GM13976 (cell line): Measurements from ENCODE around the gene TECR.
"Not testable (repeated sequence)": the region's sequence is repeated elsewhere in the genome, so short reads cannot be mapped to it uniquely, and the experiment has no call there.

Experiments used
- DNase-seq: peaks from one replicate; pipeline ENCODE4 v3.0.0; 2012; ENCODE audit warnings: low spot score
- CTCF ChIP-seq: IDR thresholded peaks from 2 replicates; pipeline ENCODE4 v1.5.1; 2012; ENCODE audit warnings: borderline replicate concordance, mild to moderate bottlenecking; ENCODE audit not compliant: insufficient read depth; ENCODE audit errors: extremely low read depth, missing control alignments, control extremely low read depth
- in situ Hi-C: fragments of 300-500 bp; cut with MboI; formaldehyde crosslinking; loops from one replicate; pipeline ENCODE4 v1.12.0; 2022; ENCODE audit warnings: low sequenced_read_pairs, mixed read lengths, inconsistent platforms; ENCODE audit not compliant: unreplicated experiment

Gene TECR

GRCh38 chr19:14595558-14595957 lies 66.2 kb downstream of the TECR start:
- no peak for TF ChIP-seq CTCF
- in situ Hi-C loops = no loop called here
- no peak for DNase-seq

GRCh38 chr19:14599548-14600147 lies 70.3 kb downstream of the TECR start:
- in situ Hi-C loops = no loop called here
- DNase-seq = no peak
- TF ChIP-seq CTCF = no peak

DNA sequence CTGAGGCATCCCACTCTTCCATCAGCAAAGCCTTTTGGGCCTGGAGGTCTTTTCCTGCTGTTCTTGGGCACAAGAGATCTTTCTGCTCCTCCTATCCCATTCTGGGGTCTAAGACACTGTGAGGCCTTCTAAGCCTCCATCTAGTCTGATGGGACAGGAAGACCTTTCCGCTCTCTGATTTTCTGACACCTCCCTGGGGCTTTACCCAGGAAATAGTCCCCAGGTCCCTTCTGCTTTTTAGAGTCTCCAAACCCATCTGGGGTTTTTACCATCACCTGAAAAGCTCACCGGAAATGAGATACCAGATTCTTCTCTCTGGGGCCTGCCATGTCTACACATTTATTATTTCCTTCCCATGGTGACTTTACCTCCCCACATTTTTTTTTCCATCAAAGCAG lies 74.6 kb downstream of the TECR start:
- peak; percentile 77 for DNase-seq
- in situ Hi-C loops = no loop called here
- no peak for TF ChIP-seq CTCF

GRCh38 chr19:14606627-14607026 lies 77.2 kb downstream of the TECR start:
- TF ChIP-seq CTCF = no peak
- in situ Hi-C loops = no loop called here
- DNase-seq = no peak

DNA sequence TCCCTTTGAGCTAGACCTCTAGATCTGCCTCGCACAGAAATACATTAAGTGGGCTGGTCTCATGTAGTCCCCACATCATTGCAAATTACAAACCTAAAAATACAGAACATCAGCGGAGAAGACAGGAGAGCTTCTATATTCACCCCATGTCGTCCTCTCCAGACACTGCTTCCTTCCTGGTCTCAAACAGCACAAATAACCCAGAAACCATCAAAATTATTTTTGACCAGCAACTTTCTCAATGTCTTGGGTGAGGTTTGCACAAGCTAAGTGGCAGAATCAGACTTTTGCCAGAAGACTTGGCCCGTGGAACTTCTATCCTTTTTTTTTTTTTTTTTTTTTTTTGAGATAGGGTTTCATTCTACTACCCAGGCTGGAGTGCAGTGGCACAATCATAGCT lies 81.7 kb downstream of the TECR start:
- no peak for TF ChIP-seq CTCF
- no peak for DNase-seq
- in situ Hi-C loops = no loop called here

GRCh38 chr19:14612242-14612641 lies 82.8 kb downstream of the TECR start:
- DNase-seq, in situ Hi-C loops: not testable (repeated sequence)

DNA sequence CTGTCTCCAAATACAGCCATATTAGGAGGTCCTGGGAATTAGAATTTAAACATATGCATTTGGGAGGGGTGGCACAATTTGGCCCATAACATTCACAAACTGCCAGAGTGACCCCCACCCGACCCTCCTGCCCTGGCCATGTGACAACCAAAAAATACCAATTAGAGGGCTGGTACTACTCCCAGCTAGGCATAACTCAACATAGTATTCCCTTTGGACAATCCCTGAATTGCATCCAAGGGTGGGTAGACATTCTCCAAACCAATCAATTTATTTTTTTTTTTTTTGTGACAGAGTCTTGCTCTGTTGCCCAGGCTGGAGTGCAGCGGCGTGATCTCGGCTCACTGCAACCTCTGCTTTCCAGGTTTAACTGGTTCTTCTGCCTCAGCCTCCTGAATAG lies 83.3 kb downstream of the TECR start:
- no peak for TF ChIP-seq CTCF
- in situ Hi-C loops = no loop called here
- no peak for DNase-seq

DNA sequence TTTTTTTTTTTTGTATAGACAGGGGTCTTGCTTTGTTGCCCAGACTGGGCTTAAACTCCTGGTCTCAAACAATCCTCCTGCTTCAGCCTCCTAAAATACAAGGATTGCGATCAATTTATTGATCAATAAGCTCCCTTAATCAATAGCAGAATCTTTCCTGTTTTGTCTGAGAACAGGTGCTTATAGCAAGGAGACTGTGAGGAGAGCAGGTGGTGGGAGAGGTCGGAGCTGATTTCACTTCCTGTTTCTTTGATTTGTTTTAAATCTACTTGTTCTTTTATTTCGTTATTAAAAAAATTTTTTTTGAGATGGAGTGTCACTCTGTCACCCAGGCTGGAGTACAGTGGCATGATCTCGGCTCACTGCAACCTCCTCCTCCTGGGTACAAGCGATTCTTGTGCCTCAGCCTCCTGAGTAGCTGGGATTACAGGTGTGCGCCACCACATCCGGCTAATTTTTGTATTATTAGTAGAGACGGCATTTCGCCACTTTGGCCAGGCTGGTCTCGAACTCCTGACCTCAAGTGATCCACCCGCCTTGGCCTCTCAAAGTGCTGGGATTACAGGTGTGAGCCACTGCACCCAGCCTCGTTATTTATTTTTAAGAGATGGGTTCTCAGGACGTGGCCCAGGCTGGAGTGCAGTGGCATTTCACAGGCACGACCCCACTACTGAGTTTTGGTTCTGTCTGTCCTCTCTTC lies 84.2 kb downstream of the TECR start:
- in situ Hi-C loops, DNase-seq: not testable (repeated sequence)
